HG02678 (cell line): Measurements from ENCODE around the gene TDG.
"Not testable (repeated sequence)": the region's sequence is repeated elsewhere in the genome, so short reads cannot be mapped to it uniquely, and the experiment has no call there.

Source experiments
- ATAC-seq: cut with Tn5 transposase; IDR thresholded peaks from one replicate; pipeline ENCODE4 v1.9.1; 2021; ENCODE audit warnings: mild to moderate bottlenecking, moderate library complexity; ENCODE audit not compliant: unreplicated experiment

The TDG gene

GRCh38 chr12:104012331-104012730 lies 46.7 kb downstream of the TDG start:
- no peak for ATAC-seq

GRCh38 chr12:104021862-104022261 lies 56.2 kb downstream of the TDG start:
- ATAC-seq = not testable (repeated sequence)

- ATAC-seq = no peak
Measured at GRCh38 chr12:104022786-104023185, 57.1 kb downstream of the TDG start.

GRCh38 chr12:104023710-104024109 lies 58.0 kb downstream of the TDG start:
- no peak for ATAC-seq

GRCh38 chr12:104024348-104024747 lies 58.7 kb downstream of the TDG start:
- no peak for ATAC-seq

- no peak for ATAC-seq
Measured at GRCh38 chr12:104025771-104026170, 60.1 kb downstream of the TDG start.

- no peak for ATAC-seq
Measured at GRCh38 chr12:104026841-104027599, 61.3 kb downstream of the TDG start.

GRCh38 chr12:104030596-104030995 lies 64.9 kb downstream of the TDG start:
- not testable (repeated sequence) for ATAC-seq

GRCh38 chr12:104036143-104036542 lies 70.5 kb downstream of the TDG start:
- ATAC-seq = not testable (repeated sequence)
